CD4-positive, alpha-beta T cell treated with Interleukin-2 at 100 ng/mL for 4 hours (primary cell): ENCODE results near the gene OR3A2.
"Not testable (repeated sequence)": the region's sequence is repeated elsewhere in the genome, so short reads cannot be mapped to it uniquely, and the experiment has no call there.

Source experiments
- DNase-seq: peaks from one replicate; pipeline ENCODE4 v3.0.0-alpha.2; 2020; ENCODE audit warnings: low spot score

OR3A2 gene

GRCh38 chr17:3385869-3386816 lies at the start of gene OR3A2:
TSS of gene OR3A2 (minus strand) at chr17:3386308.
- DNase-seq, result no peak

- DNase-seq, result no peak
Measured at GRCh38 chr17:3433741-3434140, 47.6 kb upstream of the OR3A2 start, which contains the start of gene OR1E2. TSS of gene OR1E2 (minus strand) at chr17:3433841. CDS start at chr17:3433841, 0 bp downstream.

GRCh38 chr17:3433215-3433614 lies 47.1 kb upstream of the OR3A2 start:
- DNase-seq, result not testable (repeated sequence)

GRCh38 chr17:3418222-3418621 lies 32.1 kb upstream of the OR3A2 start:
- DNase-seq, result no peak

- DNase-seq, result no peak
Measured at GRCh38 chr17:3415610-3416009, 29.5 kb upstream of the OR3A2 start.

GRCh38 chr17:3412216-3412615 lies 26.1 kb upstream of the OR3A2 start:
- not testable (repeated sequence) for DNase-seq

- no peak for DNase-seq
Measured at GRCh38 chr17:3411070-3411469, 25.0 kb upstream of the OR3A2 start, which contains the start of gene OR3A3. TSS of gene OR3A3 (plus strand) at chr17:3411370.

GRCh38 chr17:3403856-3404255 lies 17.7 kb upstream of the OR3A2 start:
- DNase-seq, result not testable (repeated sequence)

- no peak for DNase-seq
Measured at GRCh38 chr17:3401786-3402185, 15.7 kb upstream of the OR3A2 start.

GRCh38 chr17:3400055-3400454 lies 13.9 kb upstream of the OR3A2 start:
- DNase-seq, result no peak

- no peak for DNase-seq
Measured at GRCh38 chr17:3398310-3398709, 12.2 kb upstream of the OR3A2 start, which contains the start of gene OR1E1. TSS of gene OR1E1 (minus strand) at chr17:3398410. CDS start at chr17:3398410, 0 bp downstream.

- not testable (repeated sequence) for DNase-seq
Measured at GRCh38 chr17:3397801-3398200, 11.7 kb upstream of the OR3A2 start.

- DNase-seq, result no peak
Measured at GRCh38 chr17:3389791-3390190, 3.7 kb upstream of the OR3A2 start.

- no peak for DNase-seq
Measured at GRCh38 chr17:3381957-3382356, 4.2 kb downstream of the OR3A2 start.

- DNase-seq, result no peak
Measured at GRCh38 chr17:3378321-3378720, 7.8 kb downstream of the OR3A2 start.

GRCh38 chr17:3371167-3371566 lies 14.9 kb downstream of the OR3A2 start:
- not testable (repeated sequence) for DNase-seq

- not testable (repeated sequence) for DNase-seq
Measured at GRCh38 chr17:3342782-3343181, 43.3 kb downstream of the OR3A2 start.

GRCh38 chr17:3335876-3336275 lies 50.2 kb downstream of the OR3A2 start:
- no peak for DNase-seq

GRCh38 chr17:3318336-3318735 lies 67.8 kb downstream of the OR3A2 start:
- DNase-seq, result no peak

GRCh38 chr17:3316836-3317235 lies 69.3 kb downstream of the OR3A2 start:
- DNase-seq, result no peak

GRCh38 chr17:3308603-3309002 lies 77.5 kb downstream of the OR3A2 start:
- no peak for DNase-seq

GRCh38 chr17:3298260-3298659 lies 87.8 kb downstream of the OR3A2 start, which contains the start of gene OR3A1:
TSS of gene OR3A1 (minus strand) at chr17:3298360. CDS start at chr17:3292582, 5,778 bp downstream.
- no peak for DNase-seq

- DNase-seq, result no peak
Measured at GRCh38 chr17:3295632-3296031, 90.5 kb downstream of the OR3A2 start.
